Lower lobe of right lung (tissue), 2 donors: ENCODE results near the gene DBN1. TPM values are rescaled to one million over a fixed set of nuclear protein-coding genes. Genes with fewer than 3 reads are reported as not detected.

ENCODE experiments used
- ATAC-seq, 2 donors: fragments of 200-7000 bp; cut with Tn5 transposase; one replicate each; pipeline ENCODE4 v1.9.1; 2020 to 2022; ENCODE audit warnings: mild to moderate bottlenecking in 2 of 2, moderate library complexity in 2 of 2
- DNase-seq: peaks from one replicate; pipeline ENCODE4 v3.0.0-alpha.2; 2020
- H3K27ac ChIP-seq: fragments of 200-600 bp; one replicate; pipeline ENCODE4 v1.8.0; 2022
- H3K27me3 ChIP-seq: fragments of 200-600 bp; one replicate; pipeline ENCODE4 v1.8.0; 2022; ENCODE audit warnings: low read depth
- H3K36me3 ChIP-seq: fragments of 200-600 bp; one replicate; pipeline ENCODE4 v1.8.0; 2022; ENCODE audit warnings: mild to moderate bottlenecking
- H3K4me1 ChIP-seq: fragments of 200-600 bp; one replicate; pipeline ENCODE4 v1.8.0; 2022
- H3K4me3 ChIP-seq: fragments of 200-600 bp; one replicate; pipeline ENCODE4 v1.8.0; 2022; ENCODE audit warnings: mild to moderate bottlenecking
- H3K9me3 ChIP-seq: fragments of 200-600 bp; one replicate; pipeline ENCODE4 v1.8.0; 2022
- CTCF ChIP-seq: fragments of 200-600 bp; IDR thresholded peaks from one replicate; pipeline ENCODE4 v1.8.0; 2022; ENCODE audit warnings: antibody characterized with exemption, mild to moderate bottlenecking
- intact Hi-C: fragments of 100-400 bp; cut with DNase I; formaldehyde crosslinking; loops from one replicate; pipeline ENCODE4 v1.11.0; 2022
- total RNA-seq: library from RNA; stranded (reverse); fragmentation: NEBNext Ultra II Directional; extraction: Animal tissue kit (Norgen Biotek cat#: 25700); gene quantifications from one replicate; pipeline ENCODE4 v1.2.1, GENCODE V29; 2021
- donor health status: DM: no; HTN: yes; CAD: no; lungs with severe emphysema.

DBN1 gene
- total RNA-seq, 1 donor from 2014 or later, result 23.1 TPM

- H3K27me3 ChIP-seq, result no peaks in the 10 kb centered on the region
- H3K9me3 ChIP-seq, result no peaks in the 10 kb centered on the region
- peak; percentile 54 for TF ChIP-seq CTCF
- intact Hi-C loops, result no loop called here
- H3K36me3 ChIP-seq, result peaks cover 54% of the 10 kb centered on the region
- peaks cover 34% of the 10 kb centered on the region for H3K4me1 ChIP-seq
- no peak overlapping the region for H3K4me3 ChIP-seq
- no peak for DNase-seq
- peak in 1 of 2 donors; percentile 2 for ATAC-seq
- H3K27ac ChIP-seq, result no peak overlapping the region
Observed at GRCh38 chr5:177491429-177491945, 18.1 kb upstream of the DBN1 start.

GRCh38 chr5:177490992-177491391 is 17.6 kb upstream of the DBN1 start:
- H3K9me3 ChIP-seq, result no peaks in the 10 kb centered on the region
- intact Hi-C loops, result no loop called here
- ATAC-seq (no peak), DNase-seq (no peak)
- H3K27ac ChIP-seq, result no peak overlapping the region
- no peaks in the 10 kb centered on the region for H3K27me3 ChIP-seq
- H3K4me1 ChIP-seq, result peaks cover 29% of the 10 kb centered on the region
- peaks cover 59% of the 10 kb centered on the region for H3K36me3 ChIP-seq
- TF ChIP-seq CTCF, result no peak
- H3K4me3 ChIP-seq, result no peak overlapping the region

- H3K4me1 ChIP-seq, result peaks cover 24% of the 10 kb centered on the region
- DNase-seq, result no peak
- intact Hi-C loops, result no loop called here
Observed at GRCh38 chr5:177490311-177490991, 17.0 kb upstream of the DBN1 start.

GRCh38 chr5:177489119-177489716 is 15.8 kb upstream of the DBN1 start:
- H3K27me3 ChIP-seq, result no peaks in the 10 kb centered on the region
- intact Hi-C loops, result no loop called here
- no peaks in the 10 kb centered on the region for H3K9me3 ChIP-seq
- DNase-seq (no peak), ATAC-seq (no peak)
- H3K4me3 ChIP-seq, result no peak overlapping the region
- H3K27ac ChIP-seq, result no peak overlapping the region
- peaks cover 12% of the 10 kb centered on the region for H3K4me1 ChIP-seq
- TF ChIP-seq CTCF, result no peak
- peaks cover 69% of the 10 kb centered on the region for H3K36me3 ChIP-seq

More at GRCh38 chr5:177490311-177490991, 17.0 kb upstream of the DBN1 start:
- no peaks in the 10 kb centered on the region for H3K9me3 ChIP-seq
- H3K27ac ChIP-seq, result no peak overlapping the region
- H3K4me3 ChIP-seq, result no peak overlapping the region
- no peaks in the 10 kb centered on the region for H3K27me3 ChIP-seq
- H3K36me3 ChIP-seq, result peaks cover 64% of the 10 kb centered on the region
- no peak for ATAC-seq
- no peak for TF ChIP-seq CTCF

- Histone ChIP-seq H3K4me1 (peaks cover under 1% of the 10 kb centered on the region), H3K4me3 (no peak overlapping the region), H3K36me3 (peaks cover 79% of the 10 kb centered on the region), H3K9me3 (no peaks in the 10 kb centered on the region), H3K27me3 (no peaks in the 10 kb centered on the region), H3K27ac (no peak overlapping the region)
- DNase-seq (no peak), ATAC-seq (no peak)
- intact Hi-C loops, result no loop called here
- TF ChIP-seq CTCF, result no peak
Observed at GRCh38 chr5:177487975-177488374, 14.5 kb upstream of the DBN1 start.
